HepG2 (cell line): ENCODE data around the gene CLTCL1. TPM values are rescaled to one million over a fixed set of nuclear protein-coding genes. Genes with fewer than 3 reads are reported as not detected.
A peak's percentile ranks its signal among the peaks of the same experiment; 100 is the strongest.

ENCODE experiments used
- CEBPB ChIP-seq: IDR thresholded peaks from 2 replicates; pipeline ENCODE4 v1.6.1; 2011; ENCODE audit warnings: low read depth, low read length, improper control_type of control experiment, borderline replicate concordance
- CREB1 ChIP-seq, 2 experiments: fragments of 450-650 bp in 1 of 2; IDR thresholded peaks; 2 replicates each; pipeline ENCODE4 v1.6.1; 2016 to 2017; ENCODE audit warnings: control low read depth in 1 of 2, mild to moderate bottlenecking in 1 of 2, missing compliant biosample characterization in 1 of 2, missing genetic modification characterization in 1 of 2
- FOXP4 ChIP-seq: sonication (generic); formaldehyde crosslinking; IDR thresholded peaks from 2 replicates; pipeline ENCODE4 v1.4.0; 2020; ENCODE audit warnings: missing genetic modification reagents
- NFE2L2 ChIP-seq: fragments of 150-350 bp; IDR thresholded peaks from 2 replicates; pipeline ENCODE4 v1.6.1; 2014; ENCODE audit warnings: low read length
- SKI ChIP-seq: fragments of 450-650 bp; IDR thresholded peaks from one replicate; pipeline ENCODE4 v1.6.1; 2018; ENCODE audit warnings: mild to moderate bottlenecking; ENCODE audit not compliant: partially characterized antibody
- ZBTB20 ChIP-seq: sonication (generic); formaldehyde crosslinking; IDR thresholded peaks from 2 replicates; pipeline ENCODE4 v1.8.1; 2023; ENCODE audit warnings: missing genetic modification reagents, low read depth, mild to moderate bottlenecking, borderline replicate concordance
- ZBTB3 ChIP-seq: sonication (generic); formaldehyde crosslinking; IDR thresholded peaks from 2 replicates; pipeline ENCODE4 v1.4.0; 2020; ENCODE audit warnings: low read depth, mild to moderate bottlenecking, moderate library complexity, missing genetic modification reagents, borderline replicate concordance
- ZFAT ChIP-seq: sonication (generic); formaldehyde crosslinking; conservative IDR thresholded peaks from 2 replicates; pipeline ENCODE4 v1.8.1; 2023; ENCODE audit warnings: missing genetic modification reagents, inconsistent platforms
- ZFP36L1 ChIP-seq: sonication (generic); formaldehyde crosslinking; IDR thresholded peaks from 2 replicates; pipeline ENCODE4 v1.8.0; 2022; ENCODE audit warnings: mild to moderate bottlenecking, missing genetic modification reagents, moderate library complexity
- ZNF629 ChIP-seq: sonication (generic); formaldehyde crosslinking; conservative IDR thresholded peaks from 2 replicates; pipeline ENCODE4 v1.5.0; 2020; ENCODE audit warnings: missing genetic modification reagents
- ZNF766 ChIP-seq: sonication (generic); formaldehyde crosslinking; IDR thresholded peaks from 2 replicates; pipeline ENCODE4 v1.5.0; 2020; ENCODE audit warnings: missing genetic modification reagents, borderline replicate concordance
- ZNF770 ChIP-seq: sonication (generic); formaldehyde crosslinking; IDR thresholded peaks from 2 replicates; pipeline ENCODE4 v1.5.0; 2020; ENCODE audit warnings: mild to moderate bottlenecking, missing genetic modification reagents
- polyA plus RNA-seq, 8 experiments: library from polyadenylated mRNA; depleted of rRNA in 3 of 8; stranded (reverse) in 7 of 8; unstranded in 1 of 8; fragments of >200 nt; fragmentation: Illumina TruSeq in 4 of 8; extraction: Trizol in 4 of 8; gene quantifications; 2 replicates each; pipeline versions ENCODE4 v1.2.1 to v1.2.3, GENCODE V29; 2011 to 2016; ENCODE audit warnings: low read depth in 4 of 8, missing spikeins in 1 of 8, mixed read lengths in 1 of 8; ENCODE audit not compliant: insufficient read depth in 1 of 8
- total RNA-seq, 5 experiments: library from RNA; depleted of rRNA; stranded (reverse); fragments of >200 nt; fragmentation: Illumina TruSeq; extraction: Trizol; gene quantifications; 2 replicates each; pipeline ENCODE4 v1.2.3, GENCODE V29; 2016; ENCODE audit warnings: low read depth in 1 of 5
- TF ChIP-seq, protein P1 (sequence below): sonication (generic); formaldehyde crosslinking; IDR thresholded peaks from 2 replicates; pipeline ENCODE4 v1.4.0; 2020; ENCODE audit warnings: mild to moderate bottlenecking, missing genetic modification reagents, borderline replicate concordance
- TF ChIP-seq, protein P2 (sequence below): IDR thresholded peaks from 2 replicates; pipeline ENCODE4 v1.6.1; 2016; ENCODE audit warnings: mild to moderate bottlenecking

Gene CLTCL1
- total and polyA plus RNA-seq, 2 of the 13 experiments (the other 11 are each of a cell fraction or from before 2014, with no cell fraction given), result 8.1 to 10.9 TPM

DNA sequence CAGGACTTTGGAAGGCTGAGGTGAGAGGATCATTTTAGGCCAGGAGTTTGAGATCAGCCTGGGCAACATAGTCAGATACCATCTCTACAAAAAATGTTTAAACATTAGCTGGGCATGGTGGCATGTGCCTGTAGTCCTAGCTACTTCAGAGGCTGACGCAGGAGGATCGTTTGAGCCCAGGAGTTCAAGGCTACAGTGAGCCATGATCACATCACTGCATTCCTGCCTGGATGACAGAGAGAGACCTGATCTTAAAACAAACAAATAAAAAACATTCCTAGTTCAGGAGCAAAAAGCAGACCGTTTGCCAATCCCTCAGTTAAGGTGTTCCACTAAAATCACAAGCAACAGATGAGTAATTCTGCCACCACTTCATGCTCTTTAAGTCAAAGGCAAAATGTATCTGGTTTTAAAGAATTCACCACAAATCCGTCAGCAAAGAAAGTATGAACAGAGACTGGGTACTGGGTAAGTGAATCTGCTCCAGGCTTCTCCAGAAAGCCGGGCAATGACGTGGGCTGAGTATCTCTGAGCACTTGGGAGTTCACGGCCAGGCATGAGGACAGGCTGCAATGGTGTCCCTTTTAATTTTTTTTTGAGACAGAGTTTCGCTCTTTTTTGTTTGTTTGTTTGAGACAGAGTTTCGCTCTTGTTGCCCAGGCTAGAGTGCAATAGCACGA is 19.5 kb downstream of the CLTCL1 start (continued):
- peak; percentile 58; the same call in 1 of the 2 replicates for TF ChIP-seq FOXP4
- TF ChIP-seq ZFAT (CRISPR knock-in tag), result no peak
- no peak for TF ChIP-seq CEBPB
- TF ChIP-seq CREB1 (IDR thresholded peaks at IDR 0.05), result peak; percentile 68
- TF ChIP-seq CREB1 (CRISPR knock-in tag; IDR thresholded peaks at IDR 0.05), result peak; percentile 60
- peak; percentile 52; the same call in 1 of the 2 replicates for TF ChIP-seq ZBTB3 (CRISPR knock-in tag)
- 0 out of 2 replicates have a peak, but pooled peaks have one; percentile 41 for TF ChIP-seq ZFP36L1
- no peak for TF ChIP-seq NFE2L2
- TF ChIP-seq ZNF766 (CRISPR knock-in tag), result peak; percentile 61; the same call in 1 of the 2 replicates
- 0 out of 2 replicates have a peak, but pooled peaks have one; percentile 51 for TF ChIP-seq ZBTB20 (CRISPR knock-in tag)
- TF ChIP-seq ZNF770 (CRISPR knock-in tag), result peak; percentile 99
- TF ChIP-seq ZNF629 (CRISPR knock-in tag), result 0 out of 2 replicates have a peak, but pooled peaks have one; percentile 6
- TF ChIP-seq, protein P1, sequence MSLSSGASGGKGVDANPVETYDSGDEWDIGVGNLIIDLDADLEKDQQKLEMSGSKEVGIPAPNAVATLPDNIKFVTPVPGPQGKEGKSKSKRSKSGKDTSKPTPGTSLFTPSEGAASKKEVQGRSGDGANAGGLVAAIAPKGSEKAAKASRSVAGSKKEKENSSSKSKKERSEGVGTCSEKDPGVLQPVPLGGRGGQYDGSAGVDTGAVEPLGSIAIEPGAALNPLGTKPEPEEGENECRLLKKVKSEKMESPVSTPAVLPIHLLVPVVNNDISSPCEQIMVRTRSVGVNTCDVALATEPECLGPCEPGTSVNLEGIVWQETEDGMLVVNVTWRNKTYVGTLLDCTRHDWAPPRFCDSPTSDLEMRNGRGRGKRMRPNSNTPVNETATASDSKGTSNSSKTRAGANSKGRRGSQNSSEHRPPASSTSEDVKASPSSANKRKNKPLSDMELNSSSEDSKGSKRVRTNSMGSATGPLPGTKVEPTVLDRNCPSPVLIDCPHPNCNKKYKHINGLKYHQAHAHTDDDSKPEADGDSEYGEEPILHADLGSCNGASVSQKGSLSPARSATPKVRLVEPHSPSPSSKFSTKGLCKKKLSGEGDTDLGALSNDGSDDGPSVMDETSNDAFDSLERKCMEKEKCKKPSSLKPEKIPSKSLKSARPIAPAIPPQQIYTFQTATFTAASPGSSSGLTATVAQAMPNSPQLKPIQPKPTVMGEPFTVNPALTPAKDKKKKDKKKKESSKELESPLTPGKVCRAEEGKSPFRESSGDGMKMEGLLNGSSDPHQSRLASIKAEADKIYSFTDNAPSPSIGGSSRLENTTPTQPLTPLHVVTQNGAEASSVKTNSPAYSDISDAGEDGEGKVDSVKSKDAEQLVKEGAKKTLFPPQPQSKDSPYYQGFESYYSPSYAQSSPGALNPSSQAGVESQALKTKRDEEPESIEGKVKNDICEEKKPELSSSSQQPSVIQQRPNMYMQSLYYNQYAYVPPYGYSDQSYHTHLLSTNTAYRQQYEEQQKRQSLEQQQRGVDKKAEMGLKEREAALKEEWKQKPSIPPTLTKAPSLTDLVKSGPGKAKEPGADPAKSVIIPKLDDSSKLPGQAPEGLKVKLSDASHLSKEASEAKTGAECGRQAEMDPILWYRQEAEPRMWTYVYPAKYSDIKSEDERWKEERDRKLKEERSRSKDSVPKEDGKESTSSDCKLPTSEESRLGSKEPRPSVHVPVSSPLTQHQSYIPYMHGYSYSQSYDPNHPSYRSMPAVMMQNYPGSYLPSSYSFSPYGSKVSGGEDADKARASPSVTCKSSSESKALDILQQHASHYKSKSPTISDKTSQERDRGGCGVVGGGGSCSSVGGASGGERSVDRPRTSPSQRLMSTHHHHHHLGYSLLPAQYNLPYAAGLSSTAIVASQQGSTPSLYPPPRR (CRISPR knock-in tag), result 0 out of 2 replicates have a peak, but pooled peaks have one; percentile 19
- TF ChIP-seq SKI, result peak; percentile 45
- TF ChIP-seq, protein P2, sequence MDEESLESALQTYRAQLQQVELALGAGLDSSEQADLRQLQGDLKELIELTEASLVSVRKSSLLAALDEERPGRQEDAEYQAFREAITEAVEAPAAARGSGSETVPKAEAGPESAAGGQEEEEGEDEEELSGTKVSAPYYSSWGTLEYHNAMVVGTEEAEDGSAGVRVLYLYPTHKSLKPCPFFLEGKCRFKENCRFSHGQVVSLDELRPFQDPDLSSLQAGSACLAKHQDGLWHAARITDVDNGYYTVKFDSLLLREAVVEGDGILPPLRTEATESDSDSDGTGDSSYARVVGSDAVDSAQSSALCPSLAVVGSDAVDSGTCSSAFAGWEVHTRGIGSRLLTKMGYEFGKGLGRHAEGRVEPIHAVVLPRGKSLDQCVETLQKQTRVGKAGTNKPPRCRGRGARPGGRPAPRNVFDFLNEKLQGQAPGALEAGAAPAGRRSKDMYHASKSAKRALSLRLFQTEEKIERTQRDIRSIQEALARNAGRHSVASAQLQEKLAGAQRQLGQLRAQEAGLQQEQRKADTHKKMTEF (CRISPR knock-in tag), result peak; percentile 50; the same call in 1 of the 2 replicates
